ENCODE data around the gene LANCL2.

DNA sequence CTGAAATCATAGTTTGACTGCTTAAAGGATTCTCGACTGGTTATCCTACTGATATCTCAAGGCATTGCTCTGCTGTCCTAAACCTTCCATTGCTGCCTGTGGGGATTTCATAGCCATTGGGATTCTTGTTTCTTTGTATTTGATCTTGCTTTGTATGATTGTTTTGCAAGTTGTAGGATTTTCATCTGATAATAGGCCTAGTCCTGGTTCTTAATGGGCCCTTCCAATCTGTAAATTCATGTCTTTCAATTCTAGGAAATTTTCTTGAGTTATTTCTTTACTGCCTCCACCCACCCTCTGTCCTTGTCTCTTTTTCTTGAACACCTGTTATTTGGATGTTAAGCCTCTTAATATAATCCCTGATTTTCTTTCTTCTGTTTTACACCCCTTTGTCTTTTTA, 72.2 kb downstream of the LANCL2 start:
- no peak for TF ChIP-seq POLR2A (IDR thresholded peaks at IDR 0.05)
- TF ChIP-seq, protein P1, sequence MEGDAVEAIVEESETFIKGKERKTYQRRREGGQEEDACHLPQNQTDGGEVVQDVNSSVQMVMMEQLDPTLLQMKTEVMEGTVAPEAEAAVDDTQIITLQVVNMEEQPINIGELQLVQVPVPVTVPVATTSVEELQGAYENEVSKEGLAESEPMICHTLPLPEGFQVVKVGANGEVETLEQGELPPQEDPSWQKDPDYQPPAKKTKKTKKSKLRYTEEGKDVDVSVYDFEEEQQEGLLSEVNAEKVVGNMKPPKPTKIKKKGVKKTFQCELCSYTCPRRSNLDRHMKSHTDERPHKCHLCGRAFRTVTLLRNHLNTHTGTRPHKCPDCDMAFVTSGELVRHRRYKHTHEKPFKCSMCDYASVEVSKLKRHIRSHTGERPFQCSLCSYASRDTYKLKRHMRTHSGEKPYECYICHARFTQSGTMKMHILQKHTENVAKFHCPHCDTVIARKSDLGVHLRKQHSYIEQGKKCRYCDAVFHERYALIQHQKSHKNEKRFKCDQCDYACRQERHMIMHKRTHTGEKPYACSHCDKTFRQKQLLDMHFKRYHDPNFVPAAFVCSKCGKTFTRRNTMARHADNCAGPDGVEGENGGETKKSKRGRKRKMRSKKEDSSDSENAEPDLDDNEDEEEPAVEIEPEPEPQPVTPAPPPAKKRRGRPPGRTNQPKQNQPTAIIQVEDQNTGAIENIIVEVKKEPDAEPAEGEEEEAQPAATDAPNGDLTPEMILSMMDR (IDR thresholded peaks at IDR 0.05) = no peak
